Peyer's patch (tissue), 4 donors: ENCODE data around the gene SLC35A3.

Experiments used
- POLR2A ChIP-seq, 2 donors: fragments of 450-650 bp; IDR thresholded peaks; one replicate each; pipeline ENCODE4 v1.5.1; 2017; ENCODE audit warnings: antibody characterized with exemption in 2 of 2, mild to moderate bottlenecking in 2 of 2, moderate library complexity in 2 of 2
- TF ChIP-seq, protein P1 (sequence below), 6 experiments: fragments of 450-650 bp in 4 of 6; fragments of 200-600 bp in 2 of 6; sonication (generic) in 1 of 6; IDR thresholded peaks; one replicate each; pipeline ENCODE4 v1.5.1; 2017 to 2019; ENCODE audit warnings: antibody characterized with exemption in 6 of 6, mild to moderate bottlenecking in 3 of 6, moderate library complexity in 1 of 6

DNA sequence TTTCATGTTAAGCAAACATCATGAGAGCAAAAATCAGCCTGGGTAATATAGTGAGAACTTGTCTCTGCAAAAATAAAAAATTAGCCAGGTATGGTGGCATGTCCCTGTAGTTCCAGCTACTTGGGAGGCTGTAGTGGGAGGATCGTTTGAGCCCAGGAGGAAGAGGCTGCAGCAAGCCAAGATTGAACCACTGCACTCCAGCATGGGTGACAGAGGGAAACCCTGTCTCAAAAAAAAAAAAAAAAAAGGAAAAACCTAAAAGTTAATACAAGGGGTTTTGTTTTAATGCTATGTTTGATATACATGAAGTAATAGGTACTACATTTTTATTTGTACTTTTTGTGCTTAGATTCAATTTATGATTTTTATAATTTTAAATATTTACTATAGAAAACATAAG is 27.1 kb upstream of the SLC35A3 start:
- no peak for TF ChIP-seq POLR2A (IDR thresholded peaks at IDR 0.05)
- TF ChIP-seq, protein P1, sequence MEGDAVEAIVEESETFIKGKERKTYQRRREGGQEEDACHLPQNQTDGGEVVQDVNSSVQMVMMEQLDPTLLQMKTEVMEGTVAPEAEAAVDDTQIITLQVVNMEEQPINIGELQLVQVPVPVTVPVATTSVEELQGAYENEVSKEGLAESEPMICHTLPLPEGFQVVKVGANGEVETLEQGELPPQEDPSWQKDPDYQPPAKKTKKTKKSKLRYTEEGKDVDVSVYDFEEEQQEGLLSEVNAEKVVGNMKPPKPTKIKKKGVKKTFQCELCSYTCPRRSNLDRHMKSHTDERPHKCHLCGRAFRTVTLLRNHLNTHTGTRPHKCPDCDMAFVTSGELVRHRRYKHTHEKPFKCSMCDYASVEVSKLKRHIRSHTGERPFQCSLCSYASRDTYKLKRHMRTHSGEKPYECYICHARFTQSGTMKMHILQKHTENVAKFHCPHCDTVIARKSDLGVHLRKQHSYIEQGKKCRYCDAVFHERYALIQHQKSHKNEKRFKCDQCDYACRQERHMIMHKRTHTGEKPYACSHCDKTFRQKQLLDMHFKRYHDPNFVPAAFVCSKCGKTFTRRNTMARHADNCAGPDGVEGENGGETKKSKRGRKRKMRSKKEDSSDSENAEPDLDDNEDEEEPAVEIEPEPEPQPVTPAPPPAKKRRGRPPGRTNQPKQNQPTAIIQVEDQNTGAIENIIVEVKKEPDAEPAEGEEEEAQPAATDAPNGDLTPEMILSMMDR (IDR thresholded peaks at IDR 0.05) = no peak
